ENCODE results near the gene TANC1.

The TANC1 gene

GRCh38 chr2:159232456-159233170, 264.2 kb downstream of the TANC1 start:
- DNase-seq (ENCODE audit: low spot score), result no peak
- in situ Hi-C loops (cut with MboI; ENCODE audit: low pct_unique_long_range_greater_than_20kb, low sequenced_read_pairs, unreplicated experiment), result no loop called here
- TF ChIP-seq CTCF (IDR thresholded peaks at IDR 0.05; ENCODE audit: extremely low read depth, insufficient read depth, missing control alignments), result no peak

DNA sequence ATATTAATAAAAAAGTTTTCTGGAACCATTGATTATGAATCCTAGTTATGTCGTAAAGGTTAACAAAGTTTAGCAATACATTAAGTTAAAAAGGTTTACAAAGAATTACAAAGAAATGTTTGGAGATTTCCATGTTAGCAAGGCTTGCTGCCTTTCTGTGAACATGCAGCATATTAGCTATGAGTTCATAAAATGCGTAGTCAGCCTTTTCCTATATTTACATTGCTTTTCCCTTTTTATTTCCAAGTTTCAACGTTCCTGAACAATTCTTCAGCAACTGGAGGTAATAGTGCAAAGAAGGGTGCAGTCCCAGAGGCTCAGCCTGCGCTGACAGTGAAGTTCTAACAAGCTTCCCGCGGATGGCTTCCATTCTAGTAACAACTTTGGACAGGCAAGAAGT, 266.4 kb downstream of the TANC1 start:
- in situ Hi-C loops (cut with MboI; ENCODE audit: low pct_unique_long_range_greater_than_20kb, low sequenced_read_pairs, unreplicated experiment), result no loop called here
- DNase-seq (ENCODE audit: low spot score), result no peak
- TF ChIP-seq CTCF (IDR thresholded peaks at IDR 0.05; ENCODE audit: extremely low read depth, insufficient read depth, missing control alignments), result no peak

DNA sequence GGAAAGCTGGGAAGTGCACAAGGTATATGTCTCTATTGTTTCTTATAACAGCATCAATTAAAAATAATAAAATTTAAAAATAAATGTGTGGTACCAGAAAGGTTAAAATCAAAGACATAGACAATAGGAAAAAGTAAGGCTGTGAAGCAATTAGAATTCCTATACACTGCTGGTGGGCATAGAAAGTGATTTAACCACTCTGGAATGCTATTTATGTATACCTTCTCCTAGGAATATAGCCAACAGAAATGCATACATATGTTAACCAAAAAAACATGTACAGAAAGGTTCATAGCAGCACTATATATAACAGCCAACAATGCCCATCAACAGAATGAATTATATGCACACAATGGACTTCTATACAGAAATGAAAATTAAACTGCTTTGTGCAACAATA, 275.1 kb downstream of the TANC1 start:
- in situ Hi-C loops (cut with MboI; ENCODE audit: low pct_unique_long_range_greater_than_20kb, low sequenced_read_pairs, unreplicated experiment), result no loop called here

DNA sequence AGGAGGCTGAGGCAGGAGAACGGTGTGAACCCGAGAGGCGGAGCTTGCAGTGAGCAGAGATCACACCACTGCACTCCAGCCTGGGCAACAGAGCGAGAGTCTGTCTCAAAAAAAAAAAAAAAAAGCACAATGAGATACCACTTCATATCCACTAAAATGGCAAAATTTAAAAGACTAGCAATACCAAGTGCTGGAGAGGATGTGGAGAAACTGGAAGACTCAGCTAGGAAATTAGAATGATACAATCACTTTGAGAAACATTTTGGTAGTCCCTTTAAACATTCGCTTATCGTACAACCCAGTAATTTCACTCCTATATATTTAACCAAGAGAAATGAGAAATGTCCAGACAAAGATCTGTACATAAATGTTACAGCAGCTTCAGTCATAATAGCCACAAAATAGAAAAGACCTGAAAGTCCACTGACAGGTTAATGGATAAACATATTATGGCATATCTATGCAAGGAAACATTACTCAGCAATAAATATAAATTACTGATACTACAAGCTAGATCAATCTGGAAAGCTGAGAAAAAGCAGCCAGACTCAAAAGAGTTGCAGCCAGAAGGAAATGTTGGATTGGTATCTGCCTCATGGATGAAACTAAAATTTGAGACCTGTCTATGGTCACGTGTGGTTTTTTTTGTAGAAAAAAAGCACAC, 278.0 kb downstream of the TANC1 start:
- no peak for TF ChIP-seq CTCF (IDR thresholded peaks at IDR 0.05; ENCODE audit: extremely low read depth, insufficient read depth, missing control alignments)
- in situ Hi-C loops (cut with MboI; ENCODE audit: low pct_unique_long_range_greater_than_20kb, low sequenced_read_pairs, unreplicated experiment), result no loop called here
- DNase-seq (ENCODE audit: low spot score), result no peak

More for the DNA sequence above, 275.1 kb downstream of the TANC1 start:
- no peak for TF ChIP-seq CTCF (IDR thresholded peaks at IDR 0.05; ENCODE audit: extremely low read depth, insufficient read depth, missing control alignments)
- DNase-seq (ENCODE audit: low spot score), result no peak

GRCh38 chr2:159249990-159250715, 281.7 kb downstream of the TANC1 start:
- DNase-seq (ENCODE audit: low spot score), result peak; percentile 26
- in situ Hi-C loops (cut with MboI; ENCODE audit: low pct_unique_long_range_greater_than_20kb, low sequenced_read_pairs, unreplicated experiment), result no loop called here
- TF ChIP-seq CTCF (IDR thresholded peaks at IDR 0.05; ENCODE audit: extremely low read depth, insufficient read depth, missing control alignments), result no peak

DNA sequence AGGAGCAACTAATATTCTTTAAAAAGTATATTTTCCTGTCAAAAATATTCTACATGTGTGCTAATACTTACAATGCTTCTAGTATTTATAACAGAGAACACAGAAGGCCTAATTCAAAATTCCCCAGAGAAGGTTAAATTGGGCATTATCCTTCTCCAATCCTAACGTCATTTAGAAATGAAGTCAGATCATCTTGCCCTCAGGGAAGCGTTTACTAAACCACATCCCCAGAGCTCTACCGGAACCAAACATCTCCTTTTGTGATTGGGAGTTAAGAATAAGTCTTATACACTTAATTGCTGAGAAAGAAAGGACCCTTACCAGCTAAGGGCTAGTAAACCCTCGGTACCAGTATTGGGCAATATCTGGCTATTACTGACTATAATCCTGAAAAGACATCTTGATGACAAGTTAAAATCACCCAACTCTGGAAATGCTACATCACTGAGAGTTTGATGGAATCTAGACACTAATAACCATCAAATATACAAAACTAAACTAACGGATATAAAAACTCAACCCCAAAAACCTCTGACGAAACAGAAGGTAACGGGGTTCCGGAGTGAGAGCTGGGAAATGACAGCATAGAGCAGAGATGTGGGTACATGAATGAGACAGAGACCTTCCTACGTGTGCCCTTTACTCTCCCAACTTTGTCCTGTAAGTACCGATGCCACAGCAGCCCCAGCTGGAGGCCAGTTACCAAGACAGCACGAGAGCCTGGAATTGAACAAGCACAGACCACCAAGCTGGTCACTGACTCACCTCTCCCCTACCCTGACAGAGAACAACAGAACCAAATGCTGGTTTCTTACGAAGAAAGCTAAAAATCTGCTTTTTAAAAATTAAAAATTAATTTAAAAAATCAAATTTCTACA, 283.1 kb downstream of the TANC1 start:
- no peak for DNase-seq (ENCODE audit: low spot score)
- no peak for TF ChIP-seq CTCF (IDR thresholded peaks at IDR 0.05; ENCODE audit: extremely low read depth, insufficient read depth, missing control alignments)
- in situ Hi-C loops (cut with MboI; ENCODE audit: low pct_unique_long_range_greater_than_20kb, low sequenced_read_pairs, unreplicated experiment), result no loop called here
